GM23248 (cell line): ENCODE data around the gene MRPS7.

Source experiments
- EZH2 ChIP-seq: fragments of 200-600 bp; sonication (generic); IDR thresholded peaks from 2 replicates; pipeline ENCODE4 v1.6.1; 2018; ENCODE audit warnings: antibody characterized with exemption, mild to moderate bottlenecking; ENCODE audit not compliant: insufficient read depth, poor library complexity, severe bottlenecking
- EZH2phosphoT487 ChIP-seq: fragments of 200-600 bp; sonication (generic); IDR thresholded peaks from 2 replicates; pipeline ENCODE4 v1.6.1; 2018; ENCODE audit warnings: antibody characterized with exemption, moderate library complexity, mild to moderate bottlenecking, low read depth; ENCODE audit not compliant: insufficient read depth

- TF ChIP-seq EZH2: no peak
- no peak for TF ChIP-seq EZH2phosphoT487
Observed at GRCh38 chr17:75261336-75262111, at the start of gene MRPS7, which contains the start of gene GGA3.
